GM21528 (cell line): Measurements from ENCODE around the gene SPEF1.

Source experiments
- ATAC-seq: cut with Tn5 transposase; IDR thresholded peaks from one replicate; pipeline ENCODE4 v1.9.1; 2021; ENCODE audit warnings: mild to moderate bottlenecking, moderate library complexity; ENCODE audit not compliant: unreplicated experiment, low FRiP score

Gene SPEF1

DNA sequence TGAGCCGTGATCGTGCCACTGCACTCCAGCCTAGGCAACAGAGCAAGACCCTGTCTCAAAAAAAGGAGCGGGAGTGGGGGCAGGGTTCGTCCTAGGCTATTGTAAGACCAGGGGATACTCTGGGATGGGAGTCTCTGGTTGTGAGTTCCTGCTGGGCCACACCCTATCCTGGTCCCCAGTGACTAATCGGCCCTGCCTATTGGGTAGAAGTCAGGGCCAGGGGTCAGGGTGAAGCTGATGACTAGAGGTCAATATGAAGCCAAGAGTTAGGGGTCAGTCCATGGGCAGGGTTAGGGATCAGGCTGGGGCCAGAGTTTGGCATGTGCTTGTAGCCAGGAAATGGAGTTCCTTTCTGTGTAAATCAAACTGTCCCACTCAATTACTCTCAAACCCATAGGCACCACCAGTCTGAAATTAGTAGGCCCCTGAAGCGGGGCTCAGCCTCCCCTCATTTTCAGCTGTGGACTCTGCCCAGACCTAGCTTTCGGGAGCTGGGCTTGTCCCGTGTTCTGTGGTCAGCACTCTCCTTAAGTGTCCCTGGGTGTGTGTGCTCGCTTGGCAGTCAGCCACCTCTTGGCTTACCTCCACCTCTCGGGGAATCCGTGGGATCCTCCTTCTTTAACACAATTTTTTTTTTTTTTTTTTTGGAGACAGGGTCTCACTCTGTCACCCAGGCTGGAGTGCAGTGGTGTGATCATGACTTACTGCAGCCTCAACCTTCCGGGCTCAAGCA is 47.0 kb downstream of the SPEF1 start:
- no peak for ATAC-seq

- no peak for ATAC-seq
Measured at GRCh38 chr20:3733119-3733995, 47.9 kb downstream of the SPEF1 start.

GRCh38 chr20:3732327-3733118 is 48.7 kb downstream of the SPEF1 start, which contains the start of gene HSPA12B:
Gene HSPA12B, plus strand, starts transcription at chr20:3732685. Its CDS starts 5,990 bp downstream, at chr20:3738675.
- no peak for ATAC-seq

- no peak for ATAC-seq
Measured at GRCh38 chr20:3731944-3732326, 49.3 kb downstream of the SPEF1 start.

GRCh38 chr20:3730803-3731672 is 50.2 kb downstream of the SPEF1 start:
- no peak for ATAC-seq

DNA sequence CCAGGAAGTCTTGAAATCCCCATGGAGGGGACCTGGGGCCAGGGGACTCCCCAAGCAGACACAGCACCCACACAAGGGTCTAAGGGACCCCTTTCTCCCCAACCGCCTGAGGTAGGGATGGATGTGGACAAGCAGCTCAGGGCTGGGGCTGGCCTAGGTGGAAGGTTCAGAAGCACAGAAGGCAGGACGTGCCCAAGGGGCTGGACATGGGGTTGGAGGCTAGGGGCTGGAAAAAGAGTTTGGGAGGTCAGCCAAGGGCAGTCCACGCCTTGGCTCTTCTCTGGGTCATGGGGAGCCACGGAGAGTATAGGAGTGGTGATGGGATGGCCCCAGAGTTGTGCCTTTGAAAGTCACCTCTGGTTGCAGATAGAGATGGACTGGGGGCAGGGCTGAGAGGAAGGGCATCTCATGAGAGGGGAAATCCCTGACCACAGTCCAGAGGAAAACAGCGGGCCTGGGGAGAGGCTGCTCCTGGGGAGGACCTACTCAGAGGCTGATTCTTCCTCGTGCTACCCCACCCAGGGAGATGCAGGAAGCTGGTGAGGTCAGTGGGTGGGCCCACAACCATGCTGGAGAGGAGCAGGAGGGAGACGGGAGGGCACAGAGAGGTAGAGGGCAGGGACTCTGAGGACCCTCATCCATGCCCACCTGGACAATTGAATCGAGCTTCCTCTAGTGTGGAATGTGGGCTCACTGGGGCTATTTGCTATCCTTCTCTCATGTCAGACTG is 51.3 kb downstream of the SPEF1 start:
- ATAC-seq: no peak

DNA sequence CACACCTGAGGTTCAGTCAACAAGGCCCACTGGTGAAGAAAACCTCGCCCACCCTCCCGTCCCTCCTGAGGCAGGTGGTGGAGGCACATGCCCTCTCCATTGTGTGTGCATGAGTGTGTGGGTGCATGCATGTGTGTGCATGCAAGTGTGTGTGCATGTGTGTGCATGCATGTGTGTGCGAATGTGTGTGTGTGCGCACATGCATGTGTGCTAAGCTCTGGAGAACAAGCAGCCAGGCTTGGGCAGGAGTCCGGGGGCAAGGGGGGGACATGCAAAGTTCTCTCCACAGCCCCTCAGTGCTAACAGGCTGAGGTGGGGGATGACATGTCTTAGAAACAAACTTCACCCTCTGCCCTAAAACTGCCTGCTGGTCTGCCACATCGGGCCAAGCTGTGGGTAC is 51.9 kb downstream of the SPEF1 start:
- no peak for ATAC-seq

DNA sequence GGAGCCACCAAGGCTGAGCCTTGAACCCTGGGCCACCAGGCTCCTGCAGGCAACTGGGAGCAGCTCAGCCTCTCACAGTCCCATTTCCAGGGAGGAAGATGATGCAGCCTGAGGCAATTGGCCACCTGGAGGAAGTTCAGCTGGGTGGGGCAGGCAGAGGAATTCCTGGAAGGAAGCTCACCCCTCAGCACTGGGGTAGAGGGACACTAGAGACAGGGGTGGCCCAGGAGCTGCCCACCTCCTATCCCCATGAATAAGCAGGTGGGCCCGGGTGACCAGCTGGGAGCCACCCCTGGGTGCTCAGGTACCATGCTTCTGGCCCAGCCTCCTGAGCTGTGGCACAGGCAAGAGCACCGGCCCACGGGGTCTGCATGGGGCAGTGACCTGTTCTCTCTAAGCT is 52.4 kb downstream of the SPEF1 start:
- ATAC-seq: no peak

GRCh38 chr20:3728354-3728753 is 52.9 kb downstream of the SPEF1 start:
- ATAC-seq: no peak
